HS-27A (cell line): Measurements from ENCODE around the gene ODAD4.
A peak's percentile ranks its signal among the peaks of the same experiment; 100 is the strongest.
"Not testable (repeated sequence)": the region's sequence is repeated elsewhere in the genome, so short reads cannot be mapped to it uniquely, and the experiment has no call there.

ENCODE experiments used
- DNase-seq: peaks from one replicate; pipeline ENCODE4 v3.0.0-alpha.2; 2012; ENCODE audit warnings: low read depth, missing footprints

The ODAD4 gene

DNA sequence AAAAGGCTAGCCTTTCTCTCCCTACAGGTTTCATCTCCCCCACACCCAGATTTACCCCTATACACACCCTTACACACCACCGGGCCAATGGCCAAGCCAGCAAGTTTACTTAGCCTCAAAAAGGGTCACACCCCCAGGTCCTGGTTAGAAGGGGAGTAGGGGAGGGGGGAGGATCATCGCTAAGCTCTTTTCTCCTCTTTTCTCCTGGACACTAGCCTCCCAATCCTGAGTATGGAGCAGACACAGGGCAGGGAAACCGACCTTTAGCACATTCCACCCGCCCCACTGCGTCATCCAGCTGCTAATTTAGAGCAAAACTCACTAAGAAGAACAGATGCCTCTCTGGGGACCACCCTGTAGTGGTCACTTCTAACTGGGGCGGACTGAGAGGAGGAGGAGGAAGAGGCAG is 16.1 kb upstream of the ODAD4 start:
- DNase-seq, result no peak

DNA sequence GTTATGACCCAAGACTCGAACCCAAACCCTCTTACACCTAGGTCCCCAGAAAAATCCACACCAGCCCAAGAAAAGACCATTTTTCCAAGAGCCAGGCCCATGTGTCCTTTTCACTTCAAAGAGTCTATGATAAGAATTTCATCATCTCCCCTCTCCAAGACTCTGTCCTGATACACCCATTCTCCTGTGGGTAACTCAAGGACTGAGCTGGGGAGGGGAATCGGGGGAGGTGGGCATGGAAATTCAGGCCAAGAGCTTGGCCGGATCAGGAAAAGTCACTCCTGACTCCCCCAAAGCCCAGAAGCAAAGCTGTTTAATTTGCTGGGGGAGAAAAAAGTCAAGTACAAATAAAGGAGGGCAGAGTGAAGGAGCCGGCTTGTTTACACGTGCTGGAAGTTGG is 15.4 kb upstream of the ODAD4 start:
- no peak for DNase-seq

DNA sequence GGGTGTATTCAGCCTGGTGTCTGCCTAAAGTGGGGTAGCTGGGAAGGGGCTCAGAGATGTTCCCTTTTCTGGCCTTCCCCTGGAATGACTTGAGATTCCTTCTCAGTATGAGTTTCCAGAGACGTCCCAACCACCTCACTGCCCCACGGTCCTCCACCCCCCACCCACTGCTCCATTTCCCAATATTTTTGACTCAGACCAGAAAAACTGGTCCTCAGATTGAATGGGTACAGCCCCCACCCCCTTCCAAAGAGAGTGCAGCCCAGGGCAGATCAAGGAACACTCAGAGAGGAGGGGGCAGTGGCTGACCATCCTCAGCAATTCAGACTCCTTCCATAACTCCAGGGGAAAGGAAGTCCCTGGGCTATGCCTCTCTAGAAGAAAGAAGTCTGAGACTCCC is 14.9 kb upstream of the ODAD4 start:
- DNase-seq, result no peak

DNA sequence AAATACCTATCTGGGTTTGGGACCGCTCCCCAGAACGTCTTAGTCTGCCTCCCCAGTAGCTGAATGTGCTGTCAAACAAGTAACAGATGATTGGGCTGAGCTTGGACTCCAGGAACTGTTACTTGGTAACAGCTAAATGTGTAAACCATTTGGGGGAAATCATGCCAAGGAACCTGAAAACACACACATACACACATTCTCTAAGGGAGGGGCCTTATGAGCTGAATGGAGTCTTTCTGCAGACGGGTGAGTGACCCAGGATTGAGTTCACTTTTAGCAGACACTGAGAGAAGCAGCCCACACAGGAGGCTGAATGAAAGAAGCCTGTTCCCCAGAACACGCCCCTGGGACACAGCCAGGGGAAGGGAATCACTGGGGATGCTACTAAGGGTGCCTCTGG is 13.2 kb upstream of the ODAD4 start:
- DNase-seq, result no peak

DNA sequence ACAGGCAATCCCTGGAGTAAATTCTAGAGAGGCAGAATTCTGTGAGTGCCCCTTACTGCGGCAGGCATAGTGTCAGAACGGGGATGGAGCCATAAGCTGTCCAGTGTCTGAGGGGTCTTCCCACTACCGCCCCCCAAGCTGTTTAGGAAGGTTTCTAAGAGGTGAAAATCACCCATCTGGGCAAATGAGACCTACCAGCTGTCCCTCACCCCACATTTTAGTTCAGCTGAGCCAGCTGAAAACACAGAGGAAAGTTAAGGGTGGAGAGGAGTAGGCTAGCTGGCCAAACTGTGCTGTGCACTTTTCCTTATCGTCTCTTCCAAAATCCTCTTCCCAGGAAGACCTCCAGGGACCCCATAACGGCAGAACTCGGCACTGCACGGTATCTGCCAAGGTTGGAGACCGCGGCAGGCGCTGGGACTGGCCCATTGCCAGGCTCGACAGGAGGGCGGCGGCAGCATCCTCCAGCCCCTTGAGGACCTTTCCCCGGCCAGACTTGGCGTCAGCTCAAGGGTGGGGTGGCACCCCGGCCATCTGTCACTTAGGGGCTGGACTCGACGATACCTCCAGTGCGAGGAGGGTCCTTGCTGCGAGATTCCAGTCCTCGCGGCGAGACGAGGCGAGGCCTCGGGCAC is 12.6 kb upstream of the ODAD4 start:
- DNase-seq, result peak; percentile 24

DNA sequence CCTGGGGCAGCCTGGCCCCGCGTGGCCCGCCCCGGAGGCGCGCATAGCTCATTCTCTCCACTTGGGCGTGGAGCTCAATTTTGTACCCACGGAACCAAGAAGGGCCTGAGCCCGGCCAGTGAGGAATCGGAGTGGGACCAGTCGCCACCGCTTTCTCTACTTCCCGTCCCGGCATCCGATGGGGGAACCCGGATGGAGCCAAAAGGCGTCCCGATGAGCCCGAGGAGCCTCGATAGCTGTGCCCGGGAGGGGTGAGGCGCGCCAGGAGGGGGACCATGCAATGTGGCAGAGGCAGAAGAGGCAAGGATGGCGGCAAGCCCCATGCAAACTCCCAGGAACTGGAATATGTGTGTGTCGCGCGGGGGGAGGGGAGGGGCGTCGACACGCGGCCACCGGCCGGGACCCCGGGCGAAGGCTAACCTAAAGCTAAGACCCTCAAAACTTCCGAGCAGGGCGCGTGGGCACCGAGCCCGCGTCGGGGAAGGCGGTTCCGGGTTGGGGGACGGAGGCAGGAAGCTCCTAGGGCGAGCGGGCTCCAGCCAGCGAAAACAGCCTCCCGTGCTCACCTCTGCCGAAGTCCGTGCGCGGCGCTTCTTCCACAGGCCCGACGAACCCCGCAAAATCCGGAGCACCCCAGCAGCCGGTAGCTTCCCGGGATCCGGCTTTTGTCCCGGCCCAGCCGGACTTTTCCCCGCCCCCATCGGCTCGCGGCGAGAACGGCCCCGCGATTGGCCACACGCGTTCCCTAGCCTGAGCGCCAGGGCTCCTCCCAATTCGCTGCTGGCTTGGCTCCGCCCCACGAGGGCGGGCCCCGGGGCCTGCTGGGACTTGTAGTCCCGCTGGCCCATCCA is 11.9 kb upstream of the ODAD4 start, which contains the start of gene ACLY:
Gene ACLY, minus strand, starts transcription at position 638 of the 851 bp plus-strand sequence. CDS start 5,078 bp downstream, outside the sequence.
- peak; percentile 72 for DNase-seq

DNA sequence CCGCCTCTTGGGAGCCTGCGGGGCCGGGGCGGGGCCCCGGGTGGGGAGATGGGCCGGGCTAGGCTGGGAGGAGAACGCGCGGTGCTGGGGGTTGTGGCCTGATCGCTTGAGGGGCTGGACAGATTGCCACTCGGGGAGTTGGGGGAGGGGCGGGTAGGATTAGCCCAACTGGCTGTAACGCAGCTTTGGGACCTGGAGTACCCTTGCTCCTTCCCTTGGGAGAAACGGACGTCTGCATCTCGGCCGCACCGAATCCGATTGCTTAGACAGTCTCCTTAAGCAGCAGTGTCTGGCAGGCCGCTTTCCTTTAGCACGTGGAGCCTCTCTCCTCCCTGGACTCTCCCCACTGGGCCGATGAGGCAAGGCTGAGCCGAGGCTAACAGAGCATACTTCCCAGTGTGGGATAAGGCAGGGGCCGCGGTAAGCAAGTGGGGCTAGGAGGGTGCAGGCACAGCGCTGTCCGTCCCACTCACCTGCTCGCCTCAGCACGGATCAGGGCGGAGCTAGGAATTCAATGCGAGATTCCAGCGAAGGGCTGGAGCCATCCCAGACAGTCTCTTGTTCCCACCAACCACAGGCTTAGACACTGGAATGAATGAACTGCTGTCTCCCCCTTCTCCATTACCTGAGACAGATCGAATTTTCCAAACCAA is 11.1 kb upstream of the ODAD4 start:
- no peak for DNase-seq

DNA sequence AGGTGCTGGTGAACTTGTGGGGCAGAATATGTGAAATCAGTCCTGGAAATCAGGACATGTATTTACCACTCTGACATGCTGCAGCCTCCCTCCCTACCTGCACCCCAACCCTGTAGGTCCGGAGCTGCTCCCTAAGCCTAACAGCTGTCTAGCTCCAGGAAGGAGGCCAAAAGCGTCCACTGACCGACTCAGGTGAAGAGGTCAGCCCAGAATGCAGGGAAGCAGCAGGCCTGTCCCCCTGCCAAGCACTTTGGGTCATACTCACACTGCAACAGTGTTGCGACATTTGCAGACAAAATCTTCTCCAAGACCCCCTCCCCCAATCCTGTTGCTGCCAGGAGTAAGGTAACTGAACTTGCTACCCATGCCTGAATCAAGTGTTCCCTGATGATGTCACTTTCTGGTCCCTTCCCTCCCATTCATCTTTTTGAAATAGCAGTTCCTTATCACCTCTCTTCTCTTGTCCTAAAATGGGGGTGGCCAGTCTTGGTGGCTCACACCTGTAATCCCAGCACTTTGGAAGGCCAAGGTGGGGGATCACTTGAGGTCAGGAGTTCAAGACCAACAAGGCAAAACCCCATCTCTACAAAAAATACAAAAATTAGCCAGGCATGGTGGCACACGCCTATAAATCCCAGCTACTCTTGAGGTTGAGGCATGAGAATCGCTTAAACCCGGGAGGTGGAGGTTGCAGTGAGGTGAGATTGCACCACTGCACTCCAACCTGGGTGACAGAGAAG is 10.4 kb upstream of the ODAD4 start:
- DNase-seq, result no peak

DNA sequence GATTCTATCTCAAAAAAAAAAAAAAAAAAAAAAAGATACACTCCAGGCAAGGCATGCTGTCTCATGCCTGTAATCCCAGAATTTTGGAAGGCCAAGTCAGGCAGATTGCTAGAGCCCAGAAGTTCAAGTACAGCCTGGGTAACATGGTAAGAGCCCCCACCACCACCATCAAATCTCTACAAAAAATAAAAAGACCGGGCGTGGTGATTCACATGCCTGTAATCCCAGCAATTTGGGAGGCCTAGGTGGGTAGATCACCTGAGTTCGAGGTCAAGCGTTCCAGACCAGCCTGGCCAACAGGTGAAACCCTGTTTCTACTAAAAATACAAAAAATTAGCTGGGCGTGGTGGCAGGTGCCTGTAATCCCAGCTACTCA is 9.8 kb upstream of the ODAD4 start:
- DNase-seq, result no peak

DNA sequence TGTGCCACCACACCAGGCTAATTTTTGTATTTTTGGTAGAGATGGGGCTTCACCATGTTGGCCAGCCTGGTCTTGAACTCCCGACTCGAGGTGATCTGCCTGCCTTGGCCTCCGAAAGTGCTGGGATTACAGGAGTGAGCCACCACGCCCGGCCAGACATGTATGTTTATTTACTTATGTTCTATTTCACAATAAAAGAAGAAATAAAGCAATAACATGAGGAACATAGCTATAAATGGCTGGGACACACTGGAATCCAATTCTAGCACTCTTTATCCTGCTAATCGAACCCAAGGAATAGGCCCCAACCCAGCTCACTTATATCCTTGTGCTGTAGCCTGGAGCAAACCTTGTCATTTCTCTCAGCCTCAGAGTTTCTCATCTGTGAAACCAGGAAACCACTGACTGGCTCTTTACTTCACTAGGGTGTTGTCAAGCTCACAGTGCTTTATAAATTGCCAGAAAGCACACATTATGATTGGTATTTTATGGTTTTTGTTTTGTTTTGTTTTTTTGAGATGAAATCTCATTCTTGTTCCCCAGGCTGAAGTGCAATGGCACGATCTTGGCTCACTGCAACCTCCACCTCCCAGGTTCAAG is 4.3 kb upstream of the ODAD4 start:
- no peak for DNase-seq

DNA sequence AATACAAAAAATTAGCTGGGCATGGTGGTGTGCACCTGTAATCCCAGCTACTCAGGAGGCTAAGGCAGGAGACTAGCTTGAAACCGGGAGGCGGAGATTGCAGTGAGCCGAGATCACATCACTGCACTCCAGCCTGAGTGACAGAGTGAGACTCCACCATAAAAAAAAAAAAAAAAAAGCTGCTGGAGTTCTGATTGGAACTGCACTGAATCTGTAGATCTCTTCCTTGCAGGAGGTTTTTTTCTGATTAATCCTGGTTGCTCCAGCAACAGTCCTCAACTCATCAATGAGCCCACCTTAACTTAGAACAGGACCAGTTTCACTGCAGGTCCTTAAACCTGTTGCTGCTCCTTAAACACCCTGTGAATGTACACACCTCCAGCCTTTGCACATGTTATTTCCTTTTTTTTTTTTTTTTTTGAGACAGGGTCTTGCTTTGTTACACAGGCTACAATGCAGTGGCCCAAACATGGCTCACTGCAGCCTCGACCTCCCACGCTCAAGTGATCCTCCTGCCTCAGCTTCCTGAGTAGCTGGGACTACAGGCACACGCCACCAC is 1.6 kb upstream of the ODAD4 start:
- no peak for DNase-seq

DNA sequence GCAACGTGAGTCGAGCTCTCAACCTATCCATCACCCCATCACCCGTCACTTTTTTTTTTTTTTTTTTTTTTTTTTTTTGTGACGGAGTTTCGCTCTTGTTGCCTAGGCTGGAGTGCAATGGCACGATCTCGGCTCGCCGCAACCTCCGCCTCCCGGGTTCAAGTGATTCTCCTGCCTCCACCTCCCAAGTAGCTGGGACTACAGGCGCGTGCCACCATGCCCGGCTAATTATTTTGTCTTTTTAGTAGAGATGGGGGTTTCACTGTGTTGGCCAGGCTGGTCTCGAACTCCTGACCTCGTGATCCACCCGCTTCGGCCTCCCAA is 378 bp downstream of the ODAD4 start:
- DNase-seq, result not testable (repeated sequence)

DNA sequence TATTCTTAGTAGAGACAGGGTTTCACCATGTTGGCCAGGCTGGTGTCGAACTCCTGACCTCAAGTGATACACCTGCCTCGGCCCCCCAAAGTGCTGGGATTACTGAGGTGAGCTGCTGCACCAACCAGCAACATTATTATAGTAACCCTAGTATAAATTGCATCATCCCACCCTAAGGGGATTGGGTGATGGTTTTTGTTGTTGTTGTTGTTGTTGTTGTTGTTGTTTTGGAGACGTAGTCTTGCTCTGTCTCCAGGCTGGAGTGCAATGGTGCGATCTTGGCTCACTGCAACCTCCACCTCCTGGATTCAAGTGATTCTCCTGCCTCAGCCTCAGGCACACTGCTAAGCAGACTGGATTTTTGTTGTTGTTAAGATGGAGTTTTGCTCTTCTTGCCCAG is 1.3 kb downstream of the ODAD4 start:
- DNase-seq, result not testable (repeated sequence)

DNA sequence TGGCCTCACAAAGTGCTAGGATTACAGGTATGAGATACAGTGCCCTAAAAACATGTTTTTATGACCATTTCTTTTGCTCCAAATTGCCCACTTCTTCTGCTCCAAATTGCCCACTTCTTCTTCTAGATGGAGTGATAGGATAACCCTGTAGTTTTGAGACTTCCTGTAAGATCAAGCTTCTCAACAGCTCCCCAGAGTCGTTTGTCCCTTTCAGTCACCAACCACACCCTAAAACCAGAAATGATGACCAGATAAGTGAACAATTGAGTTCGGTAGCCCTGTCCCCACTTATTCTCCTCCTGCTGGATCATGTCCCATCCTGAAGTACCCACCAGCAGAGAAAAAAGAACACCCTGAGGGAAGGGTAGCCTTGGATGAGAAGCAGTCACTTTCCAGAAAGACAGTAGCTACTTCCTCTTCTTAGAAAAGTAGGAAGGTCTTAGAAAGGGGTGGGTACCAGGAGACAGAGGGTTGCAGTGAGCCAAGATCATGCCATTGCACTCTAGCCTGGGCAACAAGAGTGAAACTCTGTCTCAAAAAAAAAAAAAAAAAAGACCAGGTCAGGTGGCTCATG is 2.5 kb downstream of the ODAD4 start:
- DNase-seq, result no peak

DNA sequence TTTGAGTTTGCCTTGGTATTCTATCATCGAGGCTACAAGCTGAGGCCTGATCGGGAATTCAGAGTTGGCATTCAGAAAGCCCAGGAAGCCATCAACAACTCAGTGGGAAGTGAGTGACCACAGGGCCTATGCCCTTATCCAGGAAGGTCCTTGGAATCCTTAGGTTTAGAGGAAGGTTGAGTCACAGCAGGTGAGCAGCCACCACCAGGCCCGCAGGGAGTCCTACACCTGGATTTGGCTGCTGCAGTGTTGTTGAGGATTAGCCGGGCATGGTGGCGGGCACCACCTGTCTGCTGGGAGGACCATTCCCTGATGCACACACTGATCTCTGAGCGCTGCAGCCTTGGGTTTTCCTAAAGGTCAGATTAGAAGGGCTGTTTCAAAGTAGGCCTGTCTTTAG is 5.2 kb downstream of the ODAD4 start:
- DNase-seq, result no peak

DNA sequence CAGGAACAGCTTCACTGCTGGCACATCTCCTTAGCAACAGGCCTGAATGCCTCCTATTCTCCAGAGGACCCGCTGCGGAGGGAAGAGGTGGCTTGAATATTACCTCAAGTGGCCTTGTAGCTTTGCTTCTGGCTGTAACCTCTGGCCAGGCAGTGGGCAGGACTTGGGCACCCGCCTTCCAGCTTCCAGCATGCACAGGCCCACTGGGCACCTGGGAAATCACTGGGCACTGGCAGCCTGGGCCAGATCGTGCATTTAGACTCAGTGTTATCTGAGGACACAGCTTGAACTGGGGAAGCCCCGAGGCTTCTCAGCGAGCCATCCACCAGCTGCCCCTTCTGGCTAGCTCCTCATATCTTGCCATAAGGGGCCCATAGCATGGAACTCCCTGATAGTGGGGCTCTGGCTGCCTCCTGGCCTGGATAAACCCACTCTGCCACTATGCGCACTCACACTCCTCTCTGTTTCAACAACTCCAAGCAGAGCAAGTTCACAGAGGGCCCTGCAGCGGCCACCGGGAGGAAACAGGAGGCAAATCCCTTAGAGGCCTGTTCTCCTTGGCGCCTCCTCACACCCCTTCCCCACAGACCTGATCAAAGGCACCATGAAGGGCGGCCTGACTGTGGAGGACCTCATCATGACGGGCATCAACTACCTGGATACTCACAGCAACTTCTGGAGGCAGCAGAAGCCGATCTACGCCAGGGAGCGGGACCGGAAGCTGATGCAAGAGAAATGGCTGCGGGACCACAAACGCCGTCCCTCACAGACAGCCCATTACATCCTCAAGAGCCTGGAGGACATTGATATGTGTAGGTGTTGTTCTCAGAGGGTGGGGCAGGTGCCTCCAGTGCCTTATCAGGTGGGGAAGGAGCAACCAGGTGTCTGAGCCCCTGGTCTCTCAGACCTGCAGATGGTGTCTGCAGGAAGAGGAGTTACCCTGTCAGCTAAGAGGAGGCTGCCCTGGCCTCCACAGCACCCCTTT is 7.8 kb downstream of the ODAD4 start:
- no peak for DNase-seq

DNA sequence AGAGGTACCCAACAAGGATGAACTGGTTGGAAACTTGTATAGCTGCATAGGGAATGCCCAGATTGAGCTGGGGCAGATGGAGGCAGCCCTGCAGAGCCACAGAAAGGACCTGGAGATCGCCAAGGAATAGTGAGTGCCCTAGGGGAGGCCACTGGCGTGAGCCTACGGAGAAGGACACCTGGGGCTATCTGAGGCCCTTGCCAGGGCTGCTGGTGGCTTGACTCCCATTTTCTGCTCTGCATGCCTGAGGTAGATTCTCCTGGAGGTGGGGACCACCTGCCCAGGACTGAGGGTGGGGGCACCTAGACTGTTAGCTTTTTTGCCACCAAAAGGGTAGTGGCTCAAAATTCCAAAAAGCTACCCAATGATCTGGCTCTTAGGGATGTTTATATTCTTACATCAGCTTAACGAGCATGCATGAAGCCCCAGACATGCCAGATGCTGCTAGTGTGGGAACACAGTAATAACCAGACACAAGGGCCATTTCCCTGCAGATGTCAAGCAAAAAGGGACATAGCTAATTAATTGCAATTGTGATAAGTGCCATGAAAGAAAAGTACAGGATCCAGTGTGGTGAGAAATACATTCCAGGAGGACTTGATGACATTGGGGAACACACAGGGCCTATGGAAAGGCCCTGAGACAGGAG is 8.8 kb downstream of the ODAD4 start:
- no peak for DNase-seq

DNA sequence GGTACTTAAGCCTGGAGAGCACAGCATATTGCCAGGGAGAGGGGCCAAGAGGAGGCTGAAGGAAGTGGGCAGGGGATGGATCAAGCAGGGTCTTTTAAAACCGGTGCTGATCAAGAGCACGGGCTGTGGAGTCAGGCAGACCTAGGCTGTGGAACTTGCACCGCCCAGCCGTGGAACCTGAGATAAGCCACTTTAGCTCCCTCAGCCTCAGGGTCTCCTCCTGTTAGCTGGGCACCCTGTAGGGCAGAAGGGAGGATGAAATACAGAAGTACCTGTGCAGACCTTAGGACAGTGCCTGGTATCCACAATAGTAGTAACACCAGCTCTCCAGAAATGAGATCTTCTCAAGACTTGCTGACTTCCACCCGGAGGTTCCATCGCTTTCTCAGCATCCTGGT is 9.3 kb downstream of the ODAD4 start:
- no peak for DNase-seq

DNA sequence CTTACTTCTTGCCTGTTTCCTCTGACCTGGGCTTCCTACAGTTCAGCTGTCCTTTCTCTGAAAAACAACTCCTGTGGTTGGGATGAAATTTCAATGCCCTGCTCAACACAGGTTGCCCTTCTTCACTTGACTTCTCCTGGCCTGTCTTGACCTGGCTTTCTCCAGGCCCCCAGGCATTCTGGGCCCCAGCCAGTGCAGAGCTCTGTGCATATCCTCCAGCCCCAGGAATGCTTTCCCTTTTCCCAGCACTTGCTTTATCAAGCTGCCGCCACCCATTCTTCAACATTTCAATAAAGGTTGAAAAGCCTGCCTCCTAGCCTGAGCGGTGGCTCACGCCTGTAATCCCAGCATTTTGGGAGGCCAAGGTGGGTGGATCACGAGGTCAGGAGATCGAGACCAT is 10.8 kb downstream of the ODAD4 start:
- no peak for DNase-seq
